ENCODE results near the gene ZBTB24. TPM values are rescaled to one million over a fixed set of nuclear protein-coding genes. Genes with fewer than 3 reads are reported as not detected.

Gene ZBTB24
- total RNA-seq, 1 experiment from 2014 or later: 27.3 TPM

GRCh38 chr6:109477184-109477583 lies 5.8 kb downstream of the ZBTB24 start:
- Histone ChIP-seq H3K23me2 (ENCODE audit: insufficient read length, low read depth, low read length, poor library complexity, severe bottlenecking) (no peaks in the 10 kb centered on the region), H4K8ac (replicated peaks; ENCODE audit: insufficient read length, low read depth, low read length) (no peak overlapping the region), H3T11ph (ENCODE audit: low read length) (no peak overlapping the region), H3K79me1 (ENCODE audit: insufficient read depth, low read depth, low read length, poor library complexity, severe bottlenecking) (peaks cover 2% of the 10 kb centered on the region), H2BK20ac (ENCODE audit: low read depth, low read length, poor library complexity, severe bottlenecking) (no peak overlapping the region), H2BK12ac (ENCODE audit: insufficient read length, low read depth, low read length) (no peak overlapping the region), H3K9ac (ENCODE audit: extremely low read depth, insufficient read length, low read length) (no peak overlapping the region), H3K56ac (ENCODE audit: insufficient read length, low read depth, low read length) (no peak overlapping the region), H4K91ac (ENCODE audit: insufficient read length, low read depth, low read length) (no peak overlapping the region), H3K27me3 (ENCODE audit: insufficient read depth, low read length) (no peaks in the 10 kb centered on the region), H3K18ac (ENCODE audit: insufficient read length, low read depth, low read length) (no peak overlapping the region), H2BK120ac (ENCODE audit: low read depth, low read length, poor library complexity, severe bottlenecking) (no peak overlapping the region), H3K4me1 (ENCODE audit: insufficient read depth, low read length) (peaks cover 13% of the 10 kb centered on the region; the same call in 1 of the 2 replicates), H2AFZ (ENCODE audit: low read length) (no peak overlapping the region), H2BK15ac (ENCODE audit: low read depth, low read length) (no peak overlapping the region), H3K4ac (ENCODE audit: low read depth, low read length) (no peak overlapping the region), H4K20me1 (ENCODE audit: control insufficient read depth, insufficient read depth, insufficient read length) (no peaks in the 10 kb centered on the region), H4K5ac (ENCODE audit: insufficient read length, low read depth, low read length) (no peak overlapping the region), H2BK5ac (ENCODE audit: insufficient read length, low read length) (no peak overlapping the region), H3K14ac (ENCODE audit: insufficient read depth, low read length) (no peak overlapping the region), H3K27ac (ENCODE audit: insufficient read length, low read depth, low read length) (no peak overlapping the region), H3K9me3 (ENCODE audit: control insufficient read depth, low read depth, low read length) (no peaks in the 10 kb centered on the region), H2AK5ac (ENCODE audit: insufficient read length, low read length) (no peak overlapping the region), H3K79me2 (ENCODE audit: insufficient read depth, low read length) (peaks cover 29% of the 10 kb centered on the region; the same call in 1 of the 2 replicates), H3K23ac (ENCODE audit: insufficient read length, low read depth, low read length) (no peak overlapping the region), H3K4me2 (ENCODE audit: insufficient read depth, insufficient read length, low read length) (no peak overlapping the region)
- H3K9me3 Mint-ChIP-seq: no peaks in the 10 kb centered on the region
- H3K4me3 Mint-ChIP-seq: no peak overlapping the region
- H3K27ac Mint-ChIP-seq: peak overlapping the region in 2 of 3 experiments; percentile 78 to 87; a peak in 2 of 7 replicates
- peaks cover 41 to 91% (median 86%) of the 10 kb centered on the region in 3 experiments for H3K36me3 Mint-ChIP-seq (ENCODE audit: insufficient read depth in 1 of 3, low read depth in 3 of 3)
- no peaks in the 10 kb centered on the region for H3K27me3 Mint-ChIP-seq (ENCODE audit: low read depth)
- no CpG with 5 or more reads among the region's 2 CpGs for WGBS (ENCODE audit: extremely low coverage, insufficient read length, low lambda C conversion rate)
- no peak for TF ChIP-seq CTCF (conservative IDR thresholded peaks at IDR 0.05)
- no peak for DNase-seq
- H3K4me1 Mint-ChIP-seq: peaks cover 43 to 45% of the 10 kb centered on the region in 2 experiments

Measured in H9 (cell line).